Activated CD4-positive, alpha-beta memory T cell treated with anti-CD3 and anti-CD28 coated beads, Interleukin-2, amount 10 ng/mL, durations not matched to agents 7 days and 5 days (primary cell): Measurements from ENCODE around the gene SPSB2. TPM values are rescaled to one million over a fixed set of nuclear protein-coding genes. Genes with fewer than 3 reads are reported as not detected.
A peak's percentile ranks its signal among the peaks of the same experiment; 100 is the strongest.

Experiments
- CTCF ChIA-PET: fragments of 350-600 bp; sonication (Branson Sonifier 250); formaldehyde crosslinking; loops from one replicate; lab custom pipeline; 2021; ENCODE audit warnings: antibody characterized with exemption, inconsistent platforms; lab: Charles Lee
- POLR2A ChIA-PET: fragments of 350-600 bp; sonication (Branson Sonifier 250); formaldehyde crosslinking; loops from one replicate; lab custom pipeline; 2021; ENCODE audit warnings: antibody characterized with exemption; lab: Charles Lee
- DNase-seq: peaks from one replicate; pipeline ENCODE4 v3.0.0-alpha.2; 2020
- H3K27ac Mint-ChIP-seq: one replicate; pipeline ENCODE4 v1.8.0; 2021; ENCODE audit warnings: mild to moderate bottlenecking, mixed read lengths
- H3K27me3 Mint-ChIP-seq: one replicate; pipeline ENCODE4 v1.8.0; 2021; ENCODE audit warnings: mixed read lengths
- H3K36me3 Mint-ChIP-seq: one replicate; pipeline ENCODE4 v1.8.0; 2021; ENCODE audit warnings: low read depth, mixed read lengths
- H3K4me1 Mint-ChIP-seq: one replicate; pipeline ENCODE4 v1.8.0; 2021; ENCODE audit warnings: mixed read lengths
- H3K4me3 Mint-ChIP-seq: one replicate; pipeline ENCODE4 v1.8.0; 2021; ENCODE audit warnings: mild to moderate bottlenecking, mixed read lengths
- H3K9me3 Mint-ChIP-seq: one replicate; pipeline ENCODE4 v1.8.0; 2021; ENCODE audit warnings: mixed read lengths
- total RNA-seq, 2 experiments: library from RNA; stranded (reverse); gene quantifications; one replicate each; pipeline ENCODE4 v1.2.3, GENCODE V29; 2021

The SPSB2 gene
- total RNA-seq, 2 experiments from 2014 or later: 11.1 to 11.2 TPM

DNA sequence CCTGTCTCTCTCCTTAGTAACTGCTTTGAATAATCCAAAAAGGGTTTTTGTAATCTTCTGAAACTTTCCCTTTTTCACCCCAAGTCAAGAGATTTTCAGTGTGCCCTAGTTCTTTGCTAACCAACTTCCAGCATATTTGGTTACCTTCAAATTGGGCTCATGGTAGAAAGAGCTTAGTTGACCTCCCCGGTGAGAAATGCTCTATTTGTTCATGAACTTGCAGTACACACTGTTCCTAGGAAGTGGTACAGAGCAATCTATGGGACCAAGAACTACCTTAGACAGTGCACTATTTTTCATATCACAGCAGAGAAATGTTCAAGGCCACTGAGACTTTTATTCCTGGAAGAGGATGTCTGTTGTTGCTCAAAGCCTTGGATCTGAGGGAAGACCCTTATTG, 19.5 kb downstream of the SPSB2 start:
- no peak for DNase-seq
- Mint-ChIP-seq H3K4me3 (peak overlapping the region; percentile 85), H3K27me3 (no peaks in the 10 kb centered on the region), H3K27ac (peak overlapping the region; percentile 100), H3K4me1 (peaks cover 44% of the 10 kb centered on the region), H3K36me3 (peaks cover 47% of the 10 kb centered on the region), H3K9me3 (no peaks in the 10 kb centered on the region)
- ChIA-PET POLR2A (interaction anchor here (0.9 to 8.9 kb wide), 20 partner anchors 8 to 255 kb away, joined by 3 to 312 read pairs (median 21); partner anchors contain the start of genes C12orf57, C1RL, CD4 and COPS7A), CTCF (interaction anchor here (0.7 to 8.6 kb wide), 7 partner anchors 14 to 263 kb away, joined by 3 to 161 read pairs (median 8); partner anchors contain the start of genes MLF2, SPSB2, TPI1 and ZNF384)

DNA sequence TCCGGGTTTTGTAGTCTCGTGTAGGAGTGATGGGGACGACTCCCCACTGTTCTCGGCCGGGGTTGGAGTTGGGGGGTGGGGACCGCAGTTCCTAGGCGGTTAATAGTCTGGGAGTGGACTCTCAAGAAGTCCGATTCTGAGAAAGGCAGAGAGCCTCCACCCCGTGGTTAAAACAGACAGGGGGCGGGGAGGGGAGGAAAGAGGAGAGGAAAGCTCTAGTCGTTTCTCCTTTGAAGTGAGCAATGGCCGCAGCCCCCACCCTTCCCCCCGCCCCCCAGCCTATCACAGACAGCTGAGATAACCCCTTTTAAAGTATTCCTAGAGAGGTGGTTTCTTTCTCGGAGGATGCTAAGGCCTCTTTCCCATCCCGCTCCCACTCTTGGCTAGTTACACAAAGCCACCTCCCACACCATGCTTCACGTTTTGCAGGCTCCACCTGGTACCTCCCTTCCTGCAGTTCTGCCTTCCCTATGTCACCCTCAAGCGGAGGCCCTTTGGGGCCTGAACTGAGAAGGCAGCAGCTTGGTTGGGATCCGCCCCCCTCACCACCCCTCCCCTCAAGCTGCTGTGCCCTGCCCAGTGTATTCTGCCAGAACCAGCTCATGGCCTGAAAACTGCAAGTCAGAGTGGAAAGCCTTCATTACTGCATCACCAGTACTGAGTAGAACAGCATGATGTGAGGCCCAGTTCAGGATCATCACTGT, 20.3 kb downstream of the SPSB2 start:
- no peaks in the 10 kb centered on the region for H3K27me3 Mint-ChIP-seq
- H3K4me1 Mint-ChIP-seq: peaks cover 48% of the 10 kb centered on the region
- peak overlapping the region; percentile 85 for H3K4me3 Mint-ChIP-seq

DNA sequence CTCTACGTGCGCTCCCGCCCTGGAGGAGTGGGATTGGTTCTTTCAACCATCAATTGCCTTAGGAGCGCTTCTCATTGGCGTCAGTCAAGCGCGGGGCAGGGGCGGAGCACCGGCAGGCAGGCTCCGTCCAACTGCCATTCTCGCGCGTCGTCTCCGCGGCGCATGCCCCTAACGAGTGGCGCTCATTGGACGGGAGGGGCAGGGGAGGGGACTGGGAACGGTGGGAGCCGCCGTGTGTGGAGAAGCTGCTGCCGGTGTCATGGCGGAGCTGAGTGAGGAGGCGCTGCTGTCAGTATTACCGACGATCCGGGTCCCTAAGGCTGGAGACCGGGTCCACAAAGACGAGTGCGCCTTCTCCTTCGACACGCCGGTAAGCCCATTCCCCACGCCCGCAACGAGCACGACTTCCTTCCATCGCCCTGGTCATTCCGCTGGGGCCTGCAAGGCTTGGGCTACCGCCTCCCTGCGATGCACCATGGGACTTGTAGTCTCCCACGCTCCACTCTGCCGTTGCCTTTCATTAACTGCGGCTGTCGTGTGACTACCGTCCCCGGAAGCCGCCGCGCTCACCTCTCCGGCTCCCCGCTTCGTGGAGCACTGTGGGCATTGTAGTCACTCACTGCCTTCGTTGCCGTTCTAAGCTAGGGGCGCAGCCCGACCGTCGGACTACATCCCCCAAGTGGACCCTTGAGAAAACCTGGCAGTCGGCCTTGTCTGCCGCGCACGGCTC, 21.0 kb downstream of the SPSB2 start, which contains the start of gene USP5:
Gene USP5, plus strand, starts transcription at position 230 of the 730 bp plus-strand sequence. Its CDS starts 30 bp downstream, at position 260.
- H3K27me3 Mint-ChIP-seq: no peaks in the 10 kb centered on the region
- H3K4me1 Mint-ChIP-seq: peaks cover 50% of the 10 kb centered on the region
- ChIA-PET CTCF (interaction anchor here (0.6 to 8.6 kb wide), 22 partner anchors 9 to 281 kb away, joined by 3 to 161 read pairs (median 4); partner anchors contain the start of genes C12orf57, C1RL, COPS7A and ENO2), POLR2A (interaction anchor here (0.7 to 8.9 kb wide), 50 partner anchors 9 to 405 kb away, joined by 3 to 312 read pairs (median 5); partner anchors contain the start of genes C12orf57, C1RL, CD4 and COPS7A)
- H3K9me3 Mint-ChIP-seq: no peaks in the 10 kb centered on the region
- peaks cover 47% of the 10 kb centered on the region for H3K36me3 Mint-ChIP-seq
- H3K27ac Mint-ChIP-seq: peak within 1 kb of the TSS; percentile 100
- peak; percentile 99 for DNase-seq
- H3K4me3 Mint-ChIP-seq: peak within 1 kb of the TSS; percentile 85

More for the DNA sequence above, 20.3 kb downstream of the SPSB2 start:
- peak; percentile 79 for DNase-seq
- H3K27ac Mint-ChIP-seq: peak overlapping the region; percentile 100
- ChIA-PET CTCF (interaction anchor here (0.6 to 8.6 kb wide), 15 partner anchors 8 to 256 kb away, joined by 3 to 161 read pairs (median 5); partner anchors contain the start of genes C1RL, COPS7A, MLF2 and PTMS), POLR2A (interaction anchor here (0.7 to 8.9 kb wide), 35 partner anchors 8 to 406 kb away, joined by 3 to 312 read pairs (median 12); partner anchors contain the start of genes C12orf57, C1RL, CD4 and COPS7A)
- H3K36me3 Mint-ChIP-seq: peaks cover 47% of the 10 kb centered on the region
- H3K9me3 Mint-ChIP-seq: no peaks in the 10 kb centered on the region

DNA sequence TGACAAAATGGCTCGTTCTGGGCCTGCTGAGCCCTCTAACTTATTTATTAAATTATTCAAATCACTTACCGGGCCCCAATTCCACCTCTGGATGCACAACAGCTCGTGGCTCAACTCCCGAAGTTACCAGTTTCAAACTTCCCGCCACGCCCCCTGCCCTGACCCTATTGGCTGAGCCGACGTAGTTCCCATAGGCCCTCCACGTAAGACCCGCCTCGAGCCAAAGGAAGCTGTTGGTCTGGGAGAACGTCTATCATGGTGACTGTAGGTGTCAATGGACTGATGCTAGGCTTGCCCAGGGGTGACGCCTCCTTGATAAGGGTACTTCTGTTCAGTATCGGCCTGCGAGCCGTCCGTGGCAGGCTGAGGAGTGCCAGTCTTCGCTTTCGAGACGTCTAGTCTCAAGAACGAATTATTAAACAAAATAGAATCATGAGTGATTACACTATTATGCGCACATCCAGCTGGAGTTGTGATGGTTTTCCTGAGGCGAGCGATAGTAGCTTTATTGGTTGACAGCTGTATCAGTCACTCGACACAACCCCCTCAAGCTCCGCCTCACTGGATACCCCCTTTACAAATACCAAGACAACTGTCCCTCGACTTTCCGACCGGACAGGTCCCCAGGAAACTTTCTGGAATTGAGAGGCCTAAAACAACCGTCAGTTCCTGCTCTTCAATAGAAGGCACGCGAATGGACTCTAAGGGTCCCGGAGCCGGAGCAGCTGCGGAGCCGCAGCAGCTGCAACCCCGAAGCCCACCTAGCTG, 21.8 kb downstream of the SPSB2 start, which contains the start of gene CDCA3:
Gene CDCA3, minus strand, starts transcription at position 134 of the 768 bp plus-strand sequence. CDS start 334 bp downstream, outside the sequence.
- Mint-ChIP-seq H3K36me3 (peaks cover 50% of the 10 kb centered on the region), H3K27ac (peak within 1 kb of the TSS; percentile 100), H3K9me3 (no peaks in the 10 kb centered on the region), H3K27me3 (no peaks in the 10 kb centered on the region), H3K4me1 (peaks cover 50% of the 10 kb centered on the region), H3K4me3 (peak within 1 kb of the TSS; percentile 85)
- CTCF ChIA-PET: interaction anchor here (0.6 to 8.6 kb wide), 18 partner anchors 16 to 281 kb away, joined by 3 to 161 read pairs (median 5); partner anchors contain the start of genes C12orf57, C1RL, COPS7A and ENO2
- POLR2A ChIA-PET: interaction anchor here (0.5 to 8.9 kb wide), 49 partner anchors 9 to 381 kb away, joined by 3 to 312 read pairs (median 5); partner anchors contain the start of genes C12orf57, C1RL, CD4 and COPS7A
- peak; percentile 95 for DNase-seq

- peaks cover 50% of the 10 kb centered on the region for H3K4me1 Mint-ChIP-seq
- no peak for DNase-seq
- peak overlapping the region; percentile 85 for H3K4me3 Mint-ChIP-seq
- POLR2A ChIA-PET: interaction anchor here (0.5 to 8.9 kb wide), 35 partner anchors 9 to 380 kb away, joined by 3 to 312 read pairs (median 9); partner anchors contain the start of genes C12orf57, C1RL, CD4 and COPS7A
- peak overlapping the region; percentile 100 for H3K27ac Mint-ChIP-seq
- peaks cover 50% of the 10 kb centered on the region for H3K36me3 Mint-ChIP-seq
- no peaks in the 10 kb centered on the region for H3K27me3 Mint-ChIP-seq
- CTCF ChIA-PET: interaction anchor here (1.0 to 8.6 kb wide), 13 partner anchors 15 to 280 kb away, joined by 3 to 161 read pairs (median 6); partner anchors contain the start of genes C12orf57, COPS7A, ENO2 and MLF2
- H3K9me3 Mint-ChIP-seq: no peaks in the 10 kb centered on the region
Observed at GRCh38 chr12:6850796-6851152, 22.3 kb downstream of the SPSB2 start.

DNA sequence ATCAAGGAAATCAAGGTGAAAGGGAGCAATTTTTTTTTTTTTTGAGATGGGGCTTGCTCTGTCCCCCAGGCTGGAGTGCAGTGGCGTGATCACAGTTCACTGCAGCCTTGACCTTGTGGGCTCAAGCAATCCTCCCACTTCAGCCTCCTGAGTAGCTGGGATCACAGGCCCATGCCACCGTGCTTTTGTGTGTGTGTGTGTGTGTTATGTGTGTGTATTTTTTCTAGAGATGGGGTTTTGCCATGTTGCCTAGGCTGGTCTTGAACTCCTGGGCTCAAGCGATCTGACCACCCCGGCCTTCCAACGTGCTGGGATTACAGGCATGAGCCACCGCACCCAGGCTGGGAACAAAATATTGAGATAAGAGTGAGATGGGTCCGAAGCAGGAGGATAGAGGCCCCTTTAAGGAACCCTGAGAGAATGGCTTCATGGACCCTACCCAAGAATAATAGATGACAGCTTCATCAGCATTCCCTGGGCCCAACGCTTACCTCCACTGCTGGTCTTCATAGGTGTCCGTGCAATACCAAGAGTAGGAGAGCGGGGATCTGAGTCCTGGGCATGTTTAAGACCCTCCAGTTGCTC, 23.0 kb downstream of the SPSB2 start:
- Mint-ChIP-seq H3K4me3 (peak overlapping the region; percentile 85), H3K4me1 (peaks cover 50% of the 10 kb centered on the region), H3K27ac (peak overlapping the region; percentile 73), H3K27me3 (no peaks in the 10 kb centered on the region), H3K9me3 (no peaks in the 10 kb centered on the region), H3K36me3 (peaks cover 48% of the 10 kb centered on the region)
- CTCF ChIA-PET: interaction anchor here (1.4 to 8.6 kb wide), 3 partner anchors 15 to 18 kb away, joined by 6 to 161 read pairs (median 35); partner anchors contain the start of genes SPSB2 and TPI1
- no peak for DNase-seq
- POLR2A ChIA-PET: interaction anchor here (0.6 to 8.9 kb wide), 9 partner anchors 16 to 161 kb away, joined by 3 to 312 read pairs (median 37); partner anchors contain the start of genes C12orf57, CD4, COPS7A and MLF2

DNA sequence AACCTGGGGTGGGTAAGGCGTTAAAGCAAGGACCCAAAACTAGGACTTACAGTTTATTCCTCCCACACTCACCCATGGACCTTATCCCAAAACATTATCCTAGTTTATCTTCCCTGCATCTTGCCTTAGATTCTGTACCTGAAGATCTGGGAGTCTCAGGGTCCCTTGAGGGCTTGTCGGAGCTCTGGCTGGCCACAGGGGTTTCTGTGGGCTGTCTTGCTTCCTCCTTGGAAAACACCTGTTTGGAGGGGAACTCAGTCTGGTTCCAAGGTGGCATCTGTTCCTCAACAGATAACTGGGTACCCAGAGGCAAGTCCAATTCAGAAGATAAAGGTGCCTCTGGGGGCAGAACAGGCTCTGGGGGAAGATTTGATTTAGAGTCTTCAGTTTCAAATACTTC, 23.7 kb downstream of the SPSB2 start:
- H3K4me3 Mint-ChIP-seq: peak overlapping the region; percentile 85
- H3K36me3 Mint-ChIP-seq: peaks cover 49% of the 10 kb centered on the region
- POLR2A ChIA-PET: interaction anchor here (0.6 to 8.9 kb wide), 6 partner anchors 15 to 96 kb away, joined by 3 to 312 read pairs (median 45); partner anchors contain the start of genes CD4, MLF2, SPSB2 and TPI1
- DNase-seq: no peak
- H3K4me1 Mint-ChIP-seq: peaks cover 45% of the 10 kb centered on the region
- CTCF ChIA-PET: interaction anchor here (1.4 to 8.6 kb wide), 3 partner anchors 13 to 19 kb away, joined by 9 to 161 read pairs (median 35); partner anchors contain the start of genes SPSB2 and TPI1
- H3K9me3 Mint-ChIP-seq: no peaks in the 10 kb centered on the region
- peak overlapping the region; percentile 62 for H3K27ac Mint-ChIP-seq
- H3K27me3 Mint-ChIP-seq: no peaks in the 10 kb centered on the region

GRCh38 chr12:6847676-6848075, 25.4 kb downstream of the SPSB2 start:
- ChIA-PET POLR2A (interaction anchor here (1.0 to 8.9 kb wide), 2 partner anchors 8 to 20 kb away, joined by 5 to 312 read pairs; partner anchors contain the start of genes SPSB2 and TPI1), CTCF (interaction anchor here (1.4 kb wide), 1 partner anchor 12 kb away, joined by 9 read pairs; no protein-coding TSS in a partner anchor)
- Mint-ChIP-seq H3K9me3 (no peaks in the 10 kb centered on the region), H3K27me3 (no peaks in the 10 kb centered on the region), H3K4me3 (no peak overlapping the region), H3K27ac (no peak overlapping the region), H3K36me3 (peaks cover 46% of the 10 kb centered on the region), H3K4me1 (peaks cover 30% of the 10 kb centered on the region)
- no peak for DNase-seq

GRCh38 chr12:6846316-6846869, 26.7 kb downstream of the SPSB2 start:
- H3K4me3 Mint-ChIP-seq: no peak overlapping the region
- peaks cover 46% of the 10 kb centered on the region for H3K36me3 Mint-ChIP-seq
- no peaks in the 10 kb centered on the region for H3K9me3 Mint-ChIP-seq
- H3K27me3 Mint-ChIP-seq: no peaks in the 10 kb centered on the region
- ChIA-PET CTCF (interaction anchor here (0.6 kb wide), 1 partner anchor 166 kb away, joined by 3 read pairs; no protein-coding TSS in a partner anchor), POLR2A (no interaction called here)
- no peak for DNase-seq
- peaks cover 28% of the 10 kb centered on the region for H3K4me1 Mint-ChIP-seq
- no peak overlapping the region for H3K27ac Mint-ChIP-seq

DNA sequence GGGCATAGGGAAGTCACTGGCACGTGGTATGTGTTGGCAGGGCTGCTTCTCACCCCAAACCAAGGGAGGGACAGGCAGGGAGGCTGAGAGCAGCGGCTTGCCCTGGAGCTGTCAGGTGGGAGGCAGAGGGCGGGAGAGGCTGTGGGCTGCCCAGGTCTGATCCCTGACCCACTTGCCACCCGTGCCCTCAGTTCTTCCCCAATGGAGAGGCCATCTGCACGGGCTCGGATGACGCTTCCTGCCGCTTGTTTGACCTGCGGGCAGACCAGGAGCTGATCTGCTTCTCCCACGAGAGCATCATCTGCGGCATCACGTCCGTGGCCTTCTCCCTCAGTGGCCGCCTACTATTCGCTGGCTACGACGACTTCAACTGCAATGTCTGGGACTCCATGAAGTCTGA, 27.7 kb downstream of the SPSB2 start:
- POLR2A ChIA-PET: interaction anchor here (1.2 to 2.5 kb wide), 3 partner anchors 11 to 21 kb away, joined by 3 to 10 read pairs (median 3); partner anchors contain the start of gene TPI1
- CTCF ChIA-PET: interaction anchor here (0.6 to 2.5 kb wide), 3 partner anchors 9 to 165 kb away, joined by 3 to 8 read pairs (median 5); no protein-coding TSS in a partner anchor
- peaks cover 23% of the 10 kb centered on the region for H3K4me1 Mint-ChIP-seq

More for the DNA sequence above, 27.7 kb downstream of the SPSB2 start:
- no peak for DNase-seq
- Mint-ChIP-seq H3K4me3 (no peak overlapping the region), H3K27me3 (no peaks in the 10 kb centered on the region), H3K9me3 (no peaks in the 10 kb centered on the region), H3K36me3 (peaks cover 41% of the 10 kb centered on the region), H3K27ac (no peak overlapping the region)
